Mesendoderm (in vitro differentiated cells): Measurements from ENCODE around the gene POC1A.
A peak's percentile ranks its signal among the peaks of the same experiment; 100 is the strongest.

ENCODE experiments used
- DNase-seq: peaks from one replicate; pipeline ENCODE4 v3.0.0; 2013
- H2AK5ac ChIP-seq: 2 replicates; pipeline ENCODE4 v1.6.1; 2013; ENCODE audit warnings: low read length, inconsistent platforms
- H2BK120ac ChIP-seq: 2 replicates; pipeline ENCODE4 v1.6.1; 2013; ENCODE audit warnings: low read depth, mild to moderate bottlenecking, low read length, moderate library complexity, mixed read lengths
- H2BK15ac ChIP-seq: replicated peaks from 2 replicates; pipeline ENCODE4 v1.6.1; 2013; ENCODE audit warnings: low read depth, mild to moderate bottlenecking, moderate library complexity
- H2BK5ac ChIP-seq: 2 replicates; pipeline ENCODE4 v1.6.1; 2013; ENCODE audit warnings: low read length, inconsistent platforms
- H3K18ac ChIP-seq: 2 replicates; pipeline ENCODE4 v1.6.1; 2013; ENCODE audit warnings: mild to moderate bottlenecking, low read length, mixed read lengths
- H3K23ac ChIP-seq: one replicate; pipeline ENCODE4 v1.6.1; 2013; ENCODE audit warnings: low read length
- H3K27ac ChIP-seq: 2 replicates; pipeline ENCODE4 v1.5.1; 2013; ENCODE audit warnings: low read depth, mild to moderate bottlenecking, inconsistent platforms, low read length, moderate library complexity
- H3K27me3 ChIP-seq: 2 replicates; pipeline ENCODE4 v1.6.1; 2013; ENCODE audit warnings: low read length, control low read depth, mild to moderate bottlenecking, inconsistent platforms; ENCODE audit not compliant: insufficient read depth, poor library complexity
- H3K36me3 ChIP-seq: 2 replicates; pipeline ENCODE4 v1.6.1; 2013; ENCODE audit warnings: low read length, inconsistent platforms; ENCODE audit not compliant: control insufficient read depth, insufficient read depth
- H3K4ac ChIP-seq: one replicate; pipeline ENCODE4 v1.6.1; 2013; ENCODE audit warnings: low read depth, mild to moderate bottlenecking, low read length, moderate library complexity
- H3K4me1 ChIP-seq: 2 replicates; pipeline ENCODE4 v1.6.1; 2013; ENCODE audit warnings: low read depth, low read length, inconsistent platforms; ENCODE audit not compliant: control insufficient read depth
- H3K4me2 ChIP-seq: 2 replicates; pipeline ENCODE4 v1.6.1; 2013; ENCODE audit warnings: low read length
- H3K4me3 ChIP-seq: 2 replicates; pipeline ENCODE4 v1.5.1; 2013; ENCODE audit warnings: mild to moderate bottlenecking, low read length
- H3K56ac ChIP-seq: one replicate; pipeline ENCODE4 v1.6.1; 2013; ENCODE audit warnings: low read length
- H3K79me1 ChIP-seq: 2 replicates; pipeline ENCODE4 v1.6.1; 2013; ENCODE audit warnings: low read length, inconsistent platforms
- H3K79me2 ChIP-seq: 2 replicates; pipeline ENCODE4 v1.6.1; 2013; ENCODE audit warnings: mild to moderate bottlenecking, low read length; ENCODE audit not compliant: control insufficient read depth, insufficient read depth
- H3K9ac ChIP-seq: 2 replicates; pipeline ENCODE4 v1.6.1; 2013; ENCODE audit warnings: low read length, inconsistent platforms
- H4K5ac ChIP-seq: one replicate; pipeline ENCODE4 v1.6.1; 2013; ENCODE audit warnings: low read length
- H4K8ac ChIP-seq: one replicate; pipeline ENCODE4 v1.6.1; 2013; ENCODE audit warnings: low read depth, mild to moderate bottlenecking, control low read depth, low read length, moderate library complexity
- WGBS: extraction: QIAGEN DNeasy Blood & Tissue Kit; methylation state at CpG from one replicate; pipeline ENCODE4 v1.1.7; 2013; ENCODE audit warnings: low lambda C conversion rate, missing lambda C conversion rate; ENCODE audit not compliant: insufficient coverage; ENCODE audit errors: extremely low coverage; 5-methylcytosine and 5-hydroxymethylcytosine counted together

The POC1A gene

GRCh38 chr3:52090933-52091468 lies 63.2 kb downstream of the POC1A start:
- Histone ChIP-seq H2BK120ac (no peak overlapping the region), H4K5ac (no peak overlapping the region), H3K79me2 (no peaks in the 10 kb centered on the region), H3K27me3 (no peaks in the 10 kb centered on the region), H2AK5ac (no peak overlapping the region), H3K36me3 (no peaks in the 10 kb centered on the region), H2BK5ac (no peak overlapping the region), H3K27ac (no peak overlapping the region), H3K56ac (no peak overlapping the region), H3K4me3 (no peak overlapping the region), H3K23ac (no peak overlapping the region), H3K4me2 (no peak overlapping the region), H4K8ac (no peak overlapping the region), H3K4ac (no peak overlapping the region), H3K79me1 (no peaks in the 10 kb centered on the region), H3K18ac (no peak overlapping the region), H3K9ac (no peak overlapping the region), H3K4me1 (no peaks in the 10 kb centered on the region), H2BK15ac (no peak overlapping the region)
- DNase-seq = peak; percentile 30
- WGBS = no CpG with 5 or more reads among the region's 8 CpGs

GRCh38 chr3:52090131-52090932 lies 63.9 kb downstream of the POC1A start:
- no peaks in the 10 kb centered on the region for H3K79me2 ChIP-seq

GRCh38 chr3:52089691-52090090 lies 64.5 kb downstream of the POC1A start:
- Histone ChIP-seq H3K36me3 (no peaks in the 10 kb centered on the region), H2AK5ac (no peak overlapping the region), H3K4me1 (no peaks in the 10 kb centered on the region), H2BK120ac (no peak overlapping the region), H3K27me3 (no peaks in the 10 kb centered on the region), H4K5ac (no peak overlapping the region), H3K4me2 (no peak overlapping the region), H3K4me3 (no peak overlapping the region), H3K4ac (no peak overlapping the region), H3K18ac (no peak overlapping the region), H3K79me2 (no peaks in the 10 kb centered on the region), H2BK15ac (no peak overlapping the region), H2BK5ac (no peak overlapping the region), H3K79me1 (no peaks in the 10 kb centered on the region), H3K23ac (no peak overlapping the region), H3K27ac (no peak overlapping the region), H3K56ac (no peak overlapping the region), H4K8ac (no peak overlapping the region), H3K9ac (no peak overlapping the region)
- no CpG with 5 or more reads among the region's 4 CpGs for WGBS
- DNase-seq = no peak

More at GRCh38 chr3:52090131-52090932, 63.9 kb downstream of the POC1A start:
- Histone ChIP-seq H3K36me3 (no peaks in the 10 kb centered on the region), H3K4ac (no peak overlapping the region), H3K18ac (no peak overlapping the region), H2BK120ac (no peak overlapping the region), H3K27ac (no peak overlapping the region), H3K4me3 (no peak overlapping the region), H3K56ac (no peak overlapping the region), H2BK5ac (no peak overlapping the region), H4K5ac (no peak overlapping the region), H3K27me3 (no peaks in the 10 kb centered on the region), H3K23ac (no peak overlapping the region), H3K4me2 (no peak overlapping the region), H4K8ac (no peak overlapping the region), H3K9ac (no peak overlapping the region), H2AK5ac (no peak overlapping the region), H3K4me1 (no peaks in the 10 kb centered on the region), H2BK15ac (no peak overlapping the region), H3K79me1 (no peaks in the 10 kb centered on the region)
- no peak for DNase-seq
- whole genome bisulfite sequencing = no CpG with 5 or more reads among the region's 12 CpGs

DNA sequence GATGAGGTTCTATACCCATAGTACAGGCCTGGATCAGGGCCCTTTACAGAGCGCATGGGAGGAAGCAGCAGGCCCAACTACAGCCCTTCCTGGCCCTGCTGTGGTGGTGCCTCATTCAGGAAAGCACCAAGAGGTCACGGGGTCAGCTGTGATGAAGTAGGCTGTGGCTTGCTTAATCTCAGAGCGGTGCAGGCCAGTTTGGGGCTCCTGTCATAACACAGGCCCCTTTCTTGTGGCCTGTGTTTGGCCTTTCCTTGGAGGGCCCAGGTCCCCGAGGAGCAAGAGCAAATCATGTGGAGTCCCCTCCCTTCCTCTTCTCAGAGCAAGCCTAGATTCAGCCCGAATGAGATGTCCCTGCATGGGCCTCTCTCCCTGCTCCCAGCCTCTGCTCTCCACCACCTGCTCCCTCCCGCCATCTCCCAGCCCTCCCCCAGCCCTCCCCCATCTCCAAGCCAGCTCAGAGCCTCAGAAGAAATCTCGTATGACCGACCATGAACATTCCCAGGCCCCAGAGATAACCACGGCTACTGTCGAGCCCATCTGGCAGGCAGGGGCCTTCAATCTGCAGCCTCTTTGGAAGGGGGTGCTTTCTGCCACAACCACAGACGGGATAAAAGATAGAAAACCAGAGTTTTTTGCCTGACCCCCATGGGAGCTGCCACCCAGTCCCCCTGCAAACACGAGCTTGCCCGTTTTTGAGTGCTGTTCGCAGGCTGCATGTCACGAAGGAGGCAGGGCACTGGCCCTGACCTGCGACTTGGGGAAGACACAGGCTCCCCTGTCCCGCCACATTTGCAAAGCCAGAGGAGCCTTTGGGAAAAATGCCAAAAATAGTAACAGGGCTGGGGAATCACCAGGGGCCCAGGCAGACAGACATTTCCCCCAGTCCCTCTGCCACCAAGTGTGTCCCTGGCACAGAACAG lies 65.5 kb downstream of the POC1A start:
- Histone ChIP-seq H4K8ac (no peak overlapping the region), H3K27me3 (no peaks in the 10 kb centered on the region), H3K23ac (no peak overlapping the region), H3K79me1 (no peaks in the 10 kb centered on the region), H3K79me2 (no peaks in the 10 kb centered on the region), H3K56ac (no peak overlapping the region), H3K4ac (no peak overlapping the region), H3K4me2 (no peak overlapping the region), H3K4me1 (no peaks in the 10 kb centered on the region), H3K4me3 (no peak overlapping the region), H2BK5ac (no peak overlapping the region), H2AK5ac (no peak overlapping the region), H3K9ac (no peak overlapping the region), H2BK15ac (no peak overlapping the region), H3K18ac (no peak overlapping the region), H3K36me3 (no peaks in the 10 kb centered on the region), H2BK120ac (no peak overlapping the region), H3K27ac (no peak overlapping the region), H4K5ac (no peak overlapping the region)
- no peak for DNase-seq
- WGBS = no CpG with 5 or more reads among the region's 17 CpGs

DNA sequence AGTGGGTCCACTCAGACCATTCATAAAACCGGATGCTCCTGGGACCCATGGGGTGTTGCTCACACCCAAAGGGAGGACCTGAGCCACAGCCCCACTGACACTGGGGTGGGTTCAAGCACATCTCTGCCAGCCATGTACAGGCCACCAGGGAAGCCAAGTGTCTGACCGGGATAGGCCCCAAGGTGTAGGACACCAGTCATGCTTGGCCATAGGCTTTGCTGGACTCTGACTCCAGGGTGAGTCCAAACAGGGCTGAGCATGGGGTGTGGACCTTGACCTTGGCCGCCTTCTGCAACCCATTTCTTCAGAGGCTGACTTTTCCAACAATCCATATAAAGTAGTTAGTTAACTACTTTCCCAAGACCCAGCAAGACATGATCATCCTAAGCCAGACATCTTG lies 66.5 kb downstream of the POC1A start:
- no peak overlapping the region for H3K23ac ChIP-seq
- no peak overlapping the region for H3K4me3 ChIP-seq
- no peaks in the 10 kb centered on the region for H3K79me2 ChIP-seq
- no peaks in the 10 kb centered on the region for H3K36me3 ChIP-seq
- no peaks in the 10 kb centered on the region for H3K27me3 ChIP-seq
- H2AK5ac ChIP-seq = no peak overlapping the region
- H3K4ac ChIP-seq = no peak overlapping the region
- H3K4me1 ChIP-seq = no peaks in the 10 kb centered on the region
- DNase-seq = no peak
- no peaks in the 10 kb centered on the region for H3K79me1 ChIP-seq
- H2BK120ac ChIP-seq = no peak overlapping the region
- no peak overlapping the region for H4K8ac ChIP-seq
- no peak overlapping the region for H3K27ac ChIP-seq
- H3K9ac ChIP-seq = no peak overlapping the region
- H2BK5ac ChIP-seq = no peak overlapping the region
- no peak overlapping the region for H3K4me2 ChIP-seq
- no peak overlapping the region for H3K56ac ChIP-seq
- H2BK15ac ChIP-seq = no peak overlapping the region
- H3K18ac ChIP-seq = no peak overlapping the region
- WGBS = no CpG with 5 or more reads among the region's 3 CpGs
- H4K5ac ChIP-seq = no peak overlapping the region
